IPS-NIHi11 (cell line): ENCODE results near the gene TIRAP.

Experiments used
- DNase-seq: peaks from one replicate; pipeline ENCODE4 v3.0.0; 2012; ENCODE audit warnings: mixed read lengths, low spot score

TIRAP gene

DNA sequence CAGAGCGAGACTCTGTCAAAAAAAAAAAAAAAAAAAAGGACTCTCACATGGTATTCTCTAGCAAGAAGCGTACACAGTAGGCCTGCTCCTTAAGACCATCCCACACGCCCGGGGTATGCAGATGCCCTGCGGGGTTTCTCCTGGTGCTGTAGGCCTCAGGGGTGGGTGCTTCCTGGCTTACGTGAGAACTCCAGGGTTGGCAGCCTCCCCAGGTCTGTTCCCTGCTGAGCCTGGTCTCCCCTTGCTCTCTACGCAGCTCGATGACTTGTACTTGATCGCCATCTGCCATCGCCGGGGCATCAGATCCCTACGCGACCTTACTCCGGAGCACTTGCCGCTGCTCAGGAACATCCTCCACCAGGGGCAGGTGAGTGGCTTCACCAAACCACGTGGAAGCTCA, 60.2 kb downstream of the TIRAP start:
- no peak for DNase-seq
